AG09309 (cell line): ENCODE measurements around the gene IL15.
"Not testable (repeated sequence)": the region's sequence is repeated elsewhere in the genome, so short reads cannot be mapped to it uniquely, and the experiment has no call there.

Experiments
- DNase-seq: peaks from one replicate; pipeline ENCODE4 v3.0.0-alpha.2; 2010; ENCODE audit warnings: low read depth
- H3K4me3 ChIP-seq: 2 replicates; pipeline ENCODE4 v1.5.1; 2011; ENCODE audit warnings: mild to moderate bottlenecking, low read depth, low read length, moderate library complexity; ENCODE audit not compliant: control insufficient read depth
- CTCF ChIP-seq: IDR thresholded peaks from 2 replicates; pipeline ENCODE4 v1.5.1; 2011; ENCODE audit warnings: mild to moderate bottlenecking, low read depth, low read length, inconsistent platforms; ENCODE audit not compliant: insufficient read depth, control insufficient read depth; ENCODE audit errors: missing control alignments

IL15 gene

DNA sequence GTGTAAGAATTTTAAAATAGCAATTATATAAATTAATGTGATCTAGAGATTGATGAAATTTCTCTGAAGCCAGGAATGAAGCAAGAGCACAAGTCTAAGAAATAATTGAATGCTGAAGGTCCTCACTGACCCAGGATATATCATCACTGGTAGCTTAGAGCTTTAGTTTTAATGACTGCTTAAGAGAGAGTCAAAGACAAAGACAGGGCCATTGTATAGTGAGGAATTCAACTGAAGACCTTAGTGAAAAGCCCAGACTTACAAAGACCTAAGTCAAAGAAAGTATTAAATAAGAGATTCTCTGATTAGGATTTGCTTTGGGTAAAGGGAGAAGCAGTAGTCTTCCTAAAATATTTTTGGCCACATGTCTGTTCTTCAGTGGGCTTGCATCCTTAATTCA lies 26.0 kb upstream of the IL15 start:
- DNase-seq: no peak
- no peak for TF ChIP-seq CTCF
- no peak overlapping the region for H3K4me3 ChIP-seq

GRCh38 chr4:141614878-141615586 lies 21.4 kb upstream of the IL15 start:
- TF ChIP-seq CTCF: no peak
- no peak for DNase-seq
- no peak overlapping the region for H3K4me3 ChIP-seq

DNA sequence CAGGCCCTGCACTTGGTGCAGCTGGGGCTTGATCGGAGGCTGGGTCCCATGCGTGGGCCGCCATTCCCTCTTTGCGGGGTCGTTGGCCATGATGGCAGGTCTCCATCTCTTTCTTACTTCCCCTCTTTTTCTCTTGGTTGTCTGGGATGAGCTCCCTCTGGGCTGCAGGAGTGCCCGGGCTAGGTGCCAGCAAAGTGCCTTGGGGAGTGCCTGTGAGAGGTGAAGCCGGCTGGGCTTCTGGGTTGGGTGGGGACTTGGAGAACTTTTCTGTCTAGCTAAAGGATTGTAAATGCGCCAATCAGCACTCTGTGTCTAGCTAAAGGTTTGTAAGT lies 20.8 kb upstream of the IL15 start:
- not testable (repeated sequence) for DNase-seq, H3K4me3 ChIP-seq

DNA sequence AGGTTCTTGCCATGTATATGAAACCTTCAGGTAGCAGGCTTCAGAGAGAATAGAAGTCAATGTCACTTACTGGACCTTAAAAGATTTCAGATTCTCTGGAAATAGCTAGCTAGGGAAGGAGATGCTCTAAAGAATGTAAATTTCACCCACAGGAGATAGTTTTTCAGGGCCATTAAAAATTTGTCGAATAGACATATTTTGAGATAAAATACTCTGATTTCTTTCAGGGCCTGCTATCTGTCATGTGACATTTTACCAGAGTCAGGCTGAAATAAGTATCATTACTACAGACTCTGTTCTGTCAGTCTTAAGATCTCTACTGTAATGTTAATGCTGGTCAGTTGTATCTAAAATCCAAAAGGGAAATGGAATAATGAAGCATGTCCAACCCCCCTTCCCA lies 15.7 kb upstream of the IL15 start:
- H3K4me3 ChIP-seq: no peak overlapping the region
- no peak for TF ChIP-seq CTCF
- no peak for DNase-seq

DNA sequence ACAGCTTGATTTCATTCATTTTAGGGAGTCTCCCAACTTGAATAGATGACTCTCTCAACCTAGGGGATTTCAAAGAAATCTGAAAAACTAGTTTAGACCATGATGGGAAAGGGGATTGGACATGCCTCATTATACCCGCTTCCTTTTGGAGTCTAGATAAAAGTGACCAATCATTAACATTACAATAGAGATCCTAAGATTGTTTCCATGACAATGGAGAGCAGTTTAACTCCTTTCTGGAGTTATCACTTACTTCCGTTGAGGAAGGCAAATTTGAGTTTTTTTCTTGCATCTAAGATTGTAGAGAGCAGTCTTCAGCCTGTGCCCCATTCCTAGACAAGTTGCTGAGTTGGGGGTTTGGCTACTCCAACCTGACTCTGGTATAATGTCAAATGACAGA lies 11.4 kb upstream of the IL15 start:
- no peak for TF ChIP-seq CTCF

GRCh38 chr4:141630854-141631253 lies 5.5 kb upstream of the IL15 start:
- no peak overlapping the region for H3K4me3 ChIP-seq
- no peak for DNase-seq
- no peak for TF ChIP-seq CTCF

More for the DNA sequence above, 11.4 kb upstream of the IL15 start:
- no peak for DNase-seq
- H3K4me3 ChIP-seq: no peak overlapping the region

GRCh38 chr4:141635736-141636081 lies 674 bp upstream of the IL15 start:
- no peak for DNase-seq
- H3K4me3 ChIP-seq: peak overlapping the region; percentile 99

More at GRCh38 chr4:141635736-141636081, 674 bp upstream of the IL15 start:
- no peak for TF ChIP-seq CTCF
